ENCODE measurements around the gene MYRF.

DNA sequence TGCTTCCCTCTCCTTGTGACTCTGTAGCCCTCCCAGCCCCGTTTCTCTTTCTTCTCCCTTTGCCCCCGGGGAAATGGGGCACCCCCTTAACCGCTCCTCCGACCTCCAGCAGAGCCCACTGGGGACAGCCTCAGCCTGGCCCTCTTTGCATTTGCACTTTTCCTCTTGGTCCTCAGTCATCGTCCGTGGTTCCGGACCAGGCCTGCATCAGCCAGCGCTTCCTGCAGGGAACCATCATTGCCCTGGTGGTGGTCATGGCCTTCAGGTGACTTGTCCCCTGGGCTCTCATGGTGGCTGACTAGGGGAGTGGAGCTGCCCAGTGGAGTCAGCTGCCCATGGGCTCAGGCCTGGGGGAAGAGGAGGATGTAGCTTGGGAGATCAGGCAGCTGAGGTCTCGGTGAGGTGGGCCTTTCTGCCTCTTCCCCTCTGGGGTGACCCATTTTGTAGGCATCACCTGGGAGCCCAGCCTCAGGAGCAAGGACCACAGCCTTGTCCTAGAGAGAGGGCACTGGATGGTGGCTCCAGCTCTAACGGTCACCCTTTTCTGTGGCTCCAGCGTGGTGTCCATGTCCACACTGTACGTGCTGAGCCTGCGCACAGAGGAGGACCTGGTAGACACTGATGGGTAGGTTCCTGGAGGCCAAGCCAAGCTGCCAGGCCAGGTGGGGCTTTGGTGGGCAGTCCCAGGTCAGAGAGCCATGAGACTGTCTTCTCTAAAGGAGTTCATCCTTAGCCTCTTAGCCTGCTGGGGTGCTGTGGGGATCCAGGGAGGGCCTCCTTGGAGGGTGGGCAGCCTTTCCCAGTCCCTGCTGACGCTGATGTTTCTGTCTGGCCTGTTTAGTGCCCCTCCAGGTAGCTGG lies 27.5 kb downstream of the MYRF start:
- TF ChIP-seq, protein P1, sequence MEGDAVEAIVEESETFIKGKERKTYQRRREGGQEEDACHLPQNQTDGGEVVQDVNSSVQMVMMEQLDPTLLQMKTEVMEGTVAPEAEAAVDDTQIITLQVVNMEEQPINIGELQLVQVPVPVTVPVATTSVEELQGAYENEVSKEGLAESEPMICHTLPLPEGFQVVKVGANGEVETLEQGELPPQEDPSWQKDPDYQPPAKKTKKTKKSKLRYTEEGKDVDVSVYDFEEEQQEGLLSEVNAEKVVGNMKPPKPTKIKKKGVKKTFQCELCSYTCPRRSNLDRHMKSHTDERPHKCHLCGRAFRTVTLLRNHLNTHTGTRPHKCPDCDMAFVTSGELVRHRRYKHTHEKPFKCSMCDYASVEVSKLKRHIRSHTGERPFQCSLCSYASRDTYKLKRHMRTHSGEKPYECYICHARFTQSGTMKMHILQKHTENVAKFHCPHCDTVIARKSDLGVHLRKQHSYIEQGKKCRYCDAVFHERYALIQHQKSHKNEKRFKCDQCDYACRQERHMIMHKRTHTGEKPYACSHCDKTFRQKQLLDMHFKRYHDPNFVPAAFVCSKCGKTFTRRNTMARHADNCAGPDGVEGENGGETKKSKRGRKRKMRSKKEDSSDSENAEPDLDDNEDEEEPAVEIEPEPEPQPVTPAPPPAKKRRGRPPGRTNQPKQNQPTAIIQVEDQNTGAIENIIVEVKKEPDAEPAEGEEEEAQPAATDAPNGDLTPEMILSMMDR (IDR thresholded peaks at IDR 0.05), result no peak
- TF ChIP-seq ZFX (IDR thresholded peaks at IDR 0.05; ENCODE audit: borderline replicate concordance), result no peak

Data from 22Rv1 (cell line).